NCI-H2227 (cell line): ENCODE measurements around the gene SKIC2.
"Not testable (repeated sequence)": the region's sequence is repeated elsewhere in the genome, so short reads cannot be mapped to it uniquely, and the experiment has no call there.

Source experiments
- DNase-seq: peaks from one replicate; lab custom pipeline; 2025; ENCODE audit not compliant: unreplicated experiment; lab: John Stamatoyannopoulos, UW

The SKIC2 gene

GRCh38 chr6:32003301-32003700 lies 44.3 kb downstream of the SKIC2 start:
- not testable (repeated sequence) for DNase-seq

- not testable (repeated sequence) for DNase-seq
Observed at GRCh38 chr6:32004393-32004792, 45.4 kb downstream of the SKIC2 start.

- DNase-seq = not testable (repeated sequence)
Observed at GRCh38 chr6:32004864-32005537, 46.0 kb downstream of the SKIC2 start.

- DNase-seq = not testable (repeated sequence)
Observed at GRCh38 chr6:32005538-32005880, 46.5 kb downstream of the SKIC2 start.

GRCh38 chr6:32005991-32006529 lies 47.1 kb downstream of the SKIC2 start:
- DNase-seq = not testable (repeated sequence)

GRCh38 chr6:32007086-32007485 lies 48.1 kb downstream of the SKIC2 start:
- not testable (repeated sequence) for DNase-seq

GRCh38 chr6:32008037-32008436 lies 49.1 kb downstream of the SKIC2 start:
- DNase-seq = not testable (repeated sequence)

GRCh38 chr6:32008616-32009015 lies 49.6 kb downstream of the SKIC2 start:
- DNase-seq = not testable (repeated sequence)

GRCh38 chr6:32009537-32009936 lies 50.6 kb downstream of the SKIC2 start:
- not testable (repeated sequence) for DNase-seq

- not testable (repeated sequence) for DNase-seq
Observed at GRCh38 chr6:32010856-32011530, 52.0 kb downstream of the SKIC2 start.

GRCh38 chr6:32012941-32013617 lies 54.1 kb downstream of the SKIC2 start:
- DNase-seq = not testable (repeated sequence)

- not testable (repeated sequence) for DNase-seq
Observed at GRCh38 chr6:32013738-32014137, 54.8 kb downstream of the SKIC2 start.

GRCh38 chr6:32014547-32014946 lies 55.6 kb downstream of the SKIC2 start, which contains the start of gene C4B:
TSS of gene C4B (plus strand) at chr6:32014795. CDS start at chr6:32014846, 51 bp downstream.
- not testable (repeated sequence) for DNase-seq
